Measurements from ENCODE around the gene GNB5. TPM values are rescaled to one million over a fixed set of nuclear protein-coding genes. Genes with fewer than 3 reads are reported as not detected.

The GNB5 gene
- total RNA-seq, 2 donors from 2014 or later: 6.0 to 7.9 TPM

GRCh38 chr15:52146261-52146660, 44.9 kb downstream of the GNB5 start:
- H3K9ac ChIP-seq (ENCODE audit: low read depth in 2 of 2, low read length in 2 of 2): no peak overlapping the region
- H3K27ac ChIP-seq: no peak overlapping the region
- H3K36me3 ChIP-seq: no peaks in the 10 kb centered on the region
- no peaks in the 10 kb centered on the region for H3K9me3 ChIP-seq
- H3K4me3 ChIP-seq: no peak overlapping the region
- H3K27me3 ChIP-seq: no peaks in the 10 kb centered on the region
- no peak for DNase-seq
- intact Hi-C loops (cut with DNase I): no loop called here
- TF ChIP-seq, protein P1, sequence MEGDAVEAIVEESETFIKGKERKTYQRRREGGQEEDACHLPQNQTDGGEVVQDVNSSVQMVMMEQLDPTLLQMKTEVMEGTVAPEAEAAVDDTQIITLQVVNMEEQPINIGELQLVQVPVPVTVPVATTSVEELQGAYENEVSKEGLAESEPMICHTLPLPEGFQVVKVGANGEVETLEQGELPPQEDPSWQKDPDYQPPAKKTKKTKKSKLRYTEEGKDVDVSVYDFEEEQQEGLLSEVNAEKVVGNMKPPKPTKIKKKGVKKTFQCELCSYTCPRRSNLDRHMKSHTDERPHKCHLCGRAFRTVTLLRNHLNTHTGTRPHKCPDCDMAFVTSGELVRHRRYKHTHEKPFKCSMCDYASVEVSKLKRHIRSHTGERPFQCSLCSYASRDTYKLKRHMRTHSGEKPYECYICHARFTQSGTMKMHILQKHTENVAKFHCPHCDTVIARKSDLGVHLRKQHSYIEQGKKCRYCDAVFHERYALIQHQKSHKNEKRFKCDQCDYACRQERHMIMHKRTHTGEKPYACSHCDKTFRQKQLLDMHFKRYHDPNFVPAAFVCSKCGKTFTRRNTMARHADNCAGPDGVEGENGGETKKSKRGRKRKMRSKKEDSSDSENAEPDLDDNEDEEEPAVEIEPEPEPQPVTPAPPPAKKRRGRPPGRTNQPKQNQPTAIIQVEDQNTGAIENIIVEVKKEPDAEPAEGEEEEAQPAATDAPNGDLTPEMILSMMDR (IDR thresholded peaks at IDR 0.05): no peak
- H3K4me1 ChIP-seq: no peaks in the 10 kb centered on the region

- intact Hi-C loops (cut with DNase I): no loop called here
- H3K9ac ChIP-seq (ENCODE audit: low read depth in 2 of 2, low read length in 2 of 2): no peak overlapping the region
- no peaks in the 10 kb centered on the region for H3K9me3 ChIP-seq
- no peaks in the 10 kb centered on the region for H3K4me1 ChIP-seq
- no peak overlapping the region for H3K27ac ChIP-seq
- DNase-seq: no peak
- H3K27me3 ChIP-seq: no peaks in the 10 kb centered on the region
- H3K4me3 ChIP-seq: no peak overlapping the region
- H3K36me3 ChIP-seq: no peaks in the 10 kb centered on the region
- TF ChIP-seq, protein P1 (IDR thresholded peaks at IDR 0.05): no peak
Observed at GRCh38 chr15:52144656-52145178, 46.5 kb downstream of the GNB5 start.

DNA sequence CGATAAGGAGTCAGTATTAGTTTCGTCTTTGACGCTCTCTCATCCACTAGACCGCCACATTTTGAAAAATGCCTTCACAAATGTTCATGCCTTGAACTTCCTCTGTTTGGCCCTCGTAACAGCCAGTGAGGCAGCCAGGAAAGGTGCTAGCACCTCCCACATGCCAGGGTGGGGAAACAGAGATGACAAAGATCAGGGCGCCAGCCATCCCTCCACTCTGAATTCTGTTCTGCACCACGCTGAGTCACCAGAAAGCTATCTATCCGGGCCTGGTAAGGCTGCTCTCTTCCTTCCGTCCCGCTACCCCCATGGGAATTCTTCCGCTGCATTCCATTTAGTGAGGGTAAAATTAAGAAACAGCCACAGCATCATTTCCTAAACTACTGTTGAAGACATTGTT, 47.3 kb downstream of the GNB5 start:
- Histone ChIP-seq H3K27me3 (no peaks in the 10 kb centered on the region), H3K4me3 (no peak overlapping the region), H3K27ac (no peak overlapping the region), H3K4me1 (no peaks in the 10 kb centered on the region), H3K9me3 (no peaks in the 10 kb centered on the region), H3K36me3 (no peaks in the 10 kb centered on the region), H3K9ac (ENCODE audit: low read depth in 2 of 2, low read length in 2 of 2) (no peak overlapping the region)
- TF ChIP-seq, protein P1 (IDR thresholded peaks at IDR 0.05): no peak
- intact Hi-C loops (cut with DNase I): loop anchor here (2.0 kb wide), 1 partner anchor 161 kb away; no protein-coding TSS in a partner anchor
- no peak for DNase-seq

DNA sequence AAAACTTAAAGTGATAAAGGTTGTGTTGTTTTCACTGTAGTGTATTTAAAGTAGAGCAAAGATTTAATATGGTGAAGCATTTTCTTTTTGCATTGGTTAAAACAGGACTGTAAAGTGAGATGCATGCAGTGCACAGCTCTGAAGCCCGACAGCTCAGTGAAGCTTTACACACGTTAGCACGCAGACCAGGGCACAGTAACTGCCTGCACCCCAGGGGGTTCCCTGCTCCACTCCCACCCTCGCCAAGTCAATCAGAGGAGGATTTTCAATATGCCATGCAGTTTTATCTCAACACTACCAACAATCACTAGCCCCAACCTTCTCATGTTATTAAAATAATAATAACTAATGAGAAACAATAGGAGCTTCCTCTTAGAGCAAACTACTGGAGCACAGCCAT, 50.5 kb downstream of the GNB5 start:
- Histone ChIP-seq H3K27ac (no peak overlapping the region), H3K9ac (ENCODE audit: low read depth in 2 of 2, low read length in 2 of 2) (no peak overlapping the region), H3K4me3 (no peak overlapping the region), H3K4me1 (peaks cover 14% of the 10 kb centered on the region), H3K9me3 (no peaks in the 10 kb centered on the region), H3K36me3 (no peaks in the 10 kb centered on the region), H3K27me3 (no peaks in the 10 kb centered on the region)
- TF ChIP-seq, protein P1 (IDR thresholded peaks at IDR 0.05): no peak
- intact Hi-C loops (cut with DNase I): no loop called here
- DNase-seq: no peak

DNA sequence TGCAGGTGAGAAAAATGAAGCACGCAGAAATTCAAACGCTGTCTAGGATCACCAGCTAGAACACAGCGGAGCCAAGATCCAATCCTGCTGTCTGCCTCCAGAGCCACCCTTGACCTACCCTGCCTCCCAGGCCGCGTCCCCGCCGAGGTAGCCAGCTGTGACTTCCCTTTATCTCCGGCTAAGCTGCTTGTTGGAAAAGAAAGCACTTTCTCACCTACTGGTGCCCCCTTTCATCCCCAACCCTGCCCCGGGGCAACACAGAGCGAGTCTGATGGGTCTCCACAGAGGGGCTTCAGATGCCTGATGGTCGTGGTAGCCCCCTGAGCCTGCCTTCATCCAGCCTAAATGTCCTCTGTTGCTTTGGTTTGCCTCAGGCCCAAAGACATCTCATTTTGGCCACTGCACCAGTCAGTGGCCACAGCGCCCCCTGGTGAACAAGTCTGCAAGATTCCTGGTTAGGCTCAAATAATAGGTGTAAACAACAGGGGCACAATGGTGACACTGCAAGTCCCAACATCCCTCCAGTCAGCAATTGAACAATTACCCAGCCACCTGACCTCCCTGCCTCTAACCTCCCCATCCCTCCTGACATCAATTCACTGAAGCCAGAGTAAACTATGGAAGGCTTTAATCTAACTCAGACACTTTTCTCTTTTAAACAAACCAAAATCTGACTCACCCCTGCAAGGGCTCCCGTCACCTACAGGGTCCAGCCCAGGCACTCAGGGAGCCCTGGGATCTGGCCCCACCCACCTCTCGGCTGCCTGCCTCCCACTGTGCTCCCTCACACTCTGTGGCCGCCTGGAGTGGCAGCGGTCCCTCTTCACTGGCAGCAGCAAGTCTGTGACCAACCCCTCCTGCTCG, 51.4 kb downstream of the GNB5 start:
- no peaks in the 10 kb centered on the region for H3K27me3 ChIP-seq
- peak; percentile 86 for DNase-seq
- H3K4me1 ChIP-seq: peaks cover 14% of the 10 kb centered on the region
- TF ChIP-seq, protein P1 (IDR thresholded peaks at IDR 0.05): peak; percentile 58
- H3K27ac ChIP-seq: no peak overlapping the region
- H3K4me3 ChIP-seq: no peak overlapping the region
- no peaks in the 10 kb centered on the region for H3K9me3 ChIP-seq
- H3K36me3 ChIP-seq: no peaks in the 10 kb centered on the region
- peak overlapping the region in 1 of 2 donors; percentile 15 for H3K9ac ChIP-seq (ENCODE audit: low read depth in 2 of 2, low read length in 2 of 2)
- intact Hi-C loops (cut with DNase I): no loop called here

All from colonic mucosa (tissue), 4 donors.